Measurements from ENCODE around the gene MOSPD2. TPM values are rescaled to one million over a fixed set of nuclear protein-coding genes. Genes with fewer than 3 reads are reported as not detected.
A peak's percentile ranks its signal among the peaks of the same experiment; 100 is the strongest.

MOSPD2 gene
- total RNA-seq, 4 donors from 2014 or later: 20.2 to 33.4 (median 31.6) TPM

DNA sequence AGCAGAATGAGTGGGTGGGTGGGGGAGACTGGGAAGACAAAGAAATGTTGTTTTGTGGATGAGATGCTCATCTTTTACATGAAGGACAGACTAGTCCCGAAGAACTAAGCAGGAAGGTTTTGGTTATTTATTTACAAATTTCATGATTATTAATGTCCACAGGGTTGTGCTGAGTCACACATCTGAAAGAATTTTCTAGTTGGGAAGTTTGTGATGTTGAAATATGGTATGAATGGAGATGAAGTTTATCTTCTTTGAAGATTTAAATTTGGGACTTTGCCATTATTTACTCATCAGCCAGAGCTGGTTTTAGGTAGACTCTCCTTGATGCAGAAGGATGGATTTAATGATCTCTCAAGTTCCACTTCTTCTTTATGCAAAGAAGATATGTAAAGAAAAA is 75.5 kb downstream of the MOSPD2 start:
- DNase-seq (ENCODE audit: low spot score in 2 of 2): no peak
- no peaks in the 10 kb centered on the region for H3K9me3 ChIP-seq
- H3K27me3 ChIP-seq: peaks cover 0 to 4% of the 10 kb centered on the region in 2 donors
- H3K4me3 ChIP-seq: no peak overlapping the region
- no peaks in the 10 kb centered on the region for H3K36me3 ChIP-seq
- 33 to 45% methylated on average over 1 of the region's 1 CpG for WGBS, 2 donors
- TF ChIP-seq EP300 (IDR thresholded peaks at IDR 0.05) (no peak), POLR2A (IDR thresholded peaks at IDR 0.05) (no peak)
- TF ChIP-seq, protein P1, sequence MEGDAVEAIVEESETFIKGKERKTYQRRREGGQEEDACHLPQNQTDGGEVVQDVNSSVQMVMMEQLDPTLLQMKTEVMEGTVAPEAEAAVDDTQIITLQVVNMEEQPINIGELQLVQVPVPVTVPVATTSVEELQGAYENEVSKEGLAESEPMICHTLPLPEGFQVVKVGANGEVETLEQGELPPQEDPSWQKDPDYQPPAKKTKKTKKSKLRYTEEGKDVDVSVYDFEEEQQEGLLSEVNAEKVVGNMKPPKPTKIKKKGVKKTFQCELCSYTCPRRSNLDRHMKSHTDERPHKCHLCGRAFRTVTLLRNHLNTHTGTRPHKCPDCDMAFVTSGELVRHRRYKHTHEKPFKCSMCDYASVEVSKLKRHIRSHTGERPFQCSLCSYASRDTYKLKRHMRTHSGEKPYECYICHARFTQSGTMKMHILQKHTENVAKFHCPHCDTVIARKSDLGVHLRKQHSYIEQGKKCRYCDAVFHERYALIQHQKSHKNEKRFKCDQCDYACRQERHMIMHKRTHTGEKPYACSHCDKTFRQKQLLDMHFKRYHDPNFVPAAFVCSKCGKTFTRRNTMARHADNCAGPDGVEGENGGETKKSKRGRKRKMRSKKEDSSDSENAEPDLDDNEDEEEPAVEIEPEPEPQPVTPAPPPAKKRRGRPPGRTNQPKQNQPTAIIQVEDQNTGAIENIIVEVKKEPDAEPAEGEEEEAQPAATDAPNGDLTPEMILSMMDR (IDR thresholded peaks at IDR 0.05): no peak
- no peaks in the 10 kb centered on the region for H3K4me1 ChIP-seq
- H3K27ac ChIP-seq: no peak overlapping the region

DNA sequence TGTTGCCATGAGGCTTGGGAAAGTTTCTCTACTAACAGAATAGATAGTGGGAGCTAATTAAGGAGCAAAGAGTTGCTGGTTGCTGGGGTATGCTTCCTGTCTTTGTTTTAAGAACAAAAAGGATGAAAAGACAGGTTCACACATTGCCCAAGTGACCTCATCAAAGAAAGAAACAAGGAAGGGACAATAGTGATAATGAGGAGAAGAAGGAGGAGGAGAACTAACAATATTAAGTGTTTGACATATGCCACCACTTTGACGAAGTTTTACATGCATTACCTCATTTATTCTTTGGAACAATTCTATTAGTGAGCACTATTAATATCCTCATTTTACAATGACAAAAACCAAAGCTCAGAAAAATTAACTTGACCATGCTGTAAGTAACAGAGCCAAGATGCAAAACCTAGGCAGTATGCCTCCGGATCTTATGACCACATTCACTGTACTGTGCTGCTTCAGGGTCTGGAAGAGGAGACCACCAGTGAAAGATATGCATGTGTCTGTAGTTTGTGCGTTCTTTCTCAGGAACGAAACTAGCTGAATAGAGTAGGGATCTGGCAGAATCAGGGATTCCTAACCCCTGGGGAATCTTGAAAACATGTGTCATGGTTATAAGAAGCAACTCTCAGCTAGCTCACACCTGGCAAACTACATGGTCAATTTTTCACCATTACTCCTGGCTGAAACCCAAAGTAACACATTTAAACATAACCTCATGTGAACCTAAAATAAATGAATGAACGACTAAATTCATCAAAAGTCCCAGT is 83.8 kb downstream of the MOSPD2 start:
- Histone ChIP-seq H3K4me3 (no peak overlapping the region), H3K27ac (no peak overlapping the region), H3K4me1 (no peaks in the 10 kb centered on the region), H3K27me3 (peaks cover 0 to 3% of the 10 kb centered on the region in 2 donors), H3K36me3 (no peaks in the 10 kb centered on the region), H3K9me3 (no peaks in the 10 kb centered on the region)
- no peak for DNase-seq (ENCODE audit: low spot score in 2 of 2)
- TF ChIP-seq, protein P1 (IDR thresholded peaks at IDR 0.05): no peak
- TF ChIP-seq POLR2A (IDR thresholded peaks at IDR 0.05) (no peak), EP300 (IDR thresholded peaks at IDR 0.05) (no peak)
- 58 to 65% methylated on average over 5 of the region's 5 CpGs for WGBS, 2 donors

DNA sequence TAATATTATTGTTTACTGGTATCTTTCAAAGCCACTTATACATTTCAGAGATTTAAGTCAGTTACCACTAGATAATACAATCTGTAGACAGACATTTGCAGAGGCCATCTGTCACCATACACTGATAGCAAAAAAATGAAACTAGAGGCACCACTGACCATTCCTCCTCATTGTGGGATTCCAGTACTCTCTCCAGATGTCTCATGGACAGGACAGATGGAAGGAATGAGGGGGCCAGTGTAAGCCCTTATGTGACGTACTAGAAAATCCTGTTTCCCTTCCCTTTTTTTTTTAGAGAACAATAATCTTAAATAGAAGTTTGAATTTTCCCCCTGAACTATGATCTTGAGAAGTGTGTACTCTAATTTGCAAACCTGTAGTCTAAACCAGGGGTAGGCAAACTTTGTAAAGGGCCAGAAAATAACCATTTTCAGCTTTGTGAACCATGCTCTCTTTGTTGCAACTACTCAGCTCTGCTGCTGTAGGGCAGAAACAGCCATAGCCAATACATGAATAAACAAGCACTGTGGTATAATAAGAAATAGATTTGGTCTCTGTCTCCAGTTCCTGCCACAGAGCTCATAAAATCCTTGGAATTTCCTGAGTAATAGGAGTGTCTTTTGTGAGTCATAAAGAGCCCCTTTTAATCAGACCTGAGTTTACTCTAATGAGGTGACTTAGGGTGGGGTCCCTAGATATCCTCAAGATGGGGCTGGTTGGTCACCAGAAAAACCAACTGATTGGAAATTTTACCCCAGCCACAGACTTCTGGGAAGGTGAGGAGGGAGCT is 90.4 kb downstream of the MOSPD2 start:
- Histone ChIP-seq H3K4me3 (no peak overlapping the region), H3K9me3 (no peaks in the 10 kb centered on the region), H3K36me3 (no peaks in the 10 kb centered on the region), H3K27me3 (no peaks in the 10 kb centered on the region), H3K27ac (peak overlapping the region in 1 of 4 donors; percentile 4), H3K4me1 (no peaks in the 10 kb centered on the region)
- WGBS, 2 donors: 64% methylated on average over 1 of the region's 1 CpG
- TF ChIP-seq, protein P1 (IDR thresholded peaks at IDR 0.05): no peak
- TF ChIP-seq EP300 (IDR thresholded peaks at IDR 0.05) (no peak), POLR2A (IDR thresholded peaks at IDR 0.05) (no peak)
- no peak for DNase-seq (ENCODE audit: low spot score in 2 of 2)

DNA sequence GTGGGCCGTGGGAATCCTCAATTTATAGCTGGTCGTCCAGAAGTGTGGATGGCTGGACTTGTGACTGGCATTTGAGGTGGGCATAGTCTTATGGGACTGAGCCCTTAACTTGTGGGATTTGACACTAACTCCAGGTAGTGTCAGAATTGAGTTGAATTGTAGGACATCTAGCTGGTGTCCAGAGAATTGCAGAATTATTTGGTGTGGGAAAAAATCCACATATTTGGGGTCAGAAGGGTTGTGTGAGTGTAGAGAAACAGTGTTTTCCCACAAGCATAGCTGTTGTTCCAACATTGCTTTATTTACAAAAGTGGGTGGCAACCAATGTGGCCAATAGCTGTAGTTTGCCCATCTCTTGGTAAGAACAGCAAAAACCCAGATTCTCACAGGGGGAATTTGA is 91.3 kb downstream of the MOSPD2 start:
- Histone ChIP-seq H3K4me3 (no peak overlapping the region), H3K9me3 (no peaks in the 10 kb centered on the region), H3K4me1 (no peaks in the 10 kb centered on the region), H3K27me3 (no peaks in the 10 kb centered on the region), H3K27ac (no peak overlapping the region), H3K36me3 (no peaks in the 10 kb centered on the region)
- DNase-seq (ENCODE audit: low spot score in 2 of 2): no peak
- TF ChIP-seq EP300 (IDR thresholded peaks at IDR 0.05) (no peak), POLR2A (IDR thresholded peaks at IDR 0.05) (no peak)
- TF ChIP-seq, protein P1 (IDR thresholded peaks at IDR 0.05): no peak
- WGBS, 2 donors: 68 to 83% methylated on average over 2 of the region's 2 CpGs

Other genes starting within 250 kb of the MOSPD2 start
- 1 to 10 TPM; 2.5 to 4.8 (median 3.2) TPM for gene FANCB, start 352 bp upstream of the MOSPD2 start, total RNA-seq

All from tibial nerve (tissue), 4 donors.